AG04450 (cell line): Measurements from ENCODE around the gene PSMD2. TPM values are rescaled to one million over a fixed set of nuclear protein-coding genes. Genes with fewer than 3 reads are reported as not detected.

ENCODE experiments used
- CTCF ChIA-PET: fragments of 300-600, 350-600 bp; formaldehyde crosslinking; extraction: SDS; loops from one replicate; lab custom pipeline; 2022; ENCODE audit warnings: antibody characterized with exemption, inconsistent platforms; lab: Charles Lee
- POLR2A ChIA-PET: fragments of 350-600 bp; formaldehyde crosslinking; extraction: SDS; loops from one replicate; lab custom pipeline; 2021; ENCODE audit warnings: antibody characterized with exemption, inconsistent platforms; lab: Yijun Ruan, JAX
- DNase-seq: peaks from one replicate; pipeline ENCODE4 v3.0.0-alpha.2; 2011; ENCODE audit warnings: low read depth, low spot score
- H3K27ac ChIP-seq: one replicate; pipeline ENCODE4 v1.5.1; 2012; ENCODE audit warnings: low read depth, low read length, control low read depth
- H3K27me3 ChIP-seq: one replicate; pipeline ENCODE4 v1.6.0; 2012; ENCODE audit warnings: low read length; ENCODE audit not compliant: control insufficient read depth, insufficient read depth
- H3K4me3 ChIP-seq: 2 replicates; pipeline ENCODE4 v1.5.1; 2011; ENCODE audit warnings: mild to moderate bottlenecking, low read depth, low read length, control low read depth
- H3K9me3 ChIP-seq: 2 replicates; pipeline ENCODE4 v1.5.1; 2012; ENCODE audit warnings: low read length; ENCODE audit not compliant: control insufficient read depth, insufficient read depth
- polyA plus RNA-seq: library from polyadenylated mRNA; depleted of rRNA; stranded (reverse); fragments of >200 nt; gene quantifications from 2 replicates; pipeline ENCODE4 v1.2.3, GENCODE V29; 2011
- TF ChIP-seq, protein P1 (sequence below): IDR thresholded peaks from 2 replicates; pipeline ENCODE4 v1.5.1; 2011; ENCODE audit warnings: low read depth, low read length, control low read depth, inconsistent platforms

PSMD2 gene
- polyA plus RNA-seq, 1 experiment = 318 TPM

GRCh38 chr3:184283681-184284080 is 15.4 kb upstream of the PSMD2 start:
- H3K9me3 ChIP-seq = no peaks in the 10 kb centered on the region; the same call in 1 of the 2 replicates
- no peak overlapping the region for H3K4me3 ChIP-seq
- TF ChIP-seq, protein P1, sequence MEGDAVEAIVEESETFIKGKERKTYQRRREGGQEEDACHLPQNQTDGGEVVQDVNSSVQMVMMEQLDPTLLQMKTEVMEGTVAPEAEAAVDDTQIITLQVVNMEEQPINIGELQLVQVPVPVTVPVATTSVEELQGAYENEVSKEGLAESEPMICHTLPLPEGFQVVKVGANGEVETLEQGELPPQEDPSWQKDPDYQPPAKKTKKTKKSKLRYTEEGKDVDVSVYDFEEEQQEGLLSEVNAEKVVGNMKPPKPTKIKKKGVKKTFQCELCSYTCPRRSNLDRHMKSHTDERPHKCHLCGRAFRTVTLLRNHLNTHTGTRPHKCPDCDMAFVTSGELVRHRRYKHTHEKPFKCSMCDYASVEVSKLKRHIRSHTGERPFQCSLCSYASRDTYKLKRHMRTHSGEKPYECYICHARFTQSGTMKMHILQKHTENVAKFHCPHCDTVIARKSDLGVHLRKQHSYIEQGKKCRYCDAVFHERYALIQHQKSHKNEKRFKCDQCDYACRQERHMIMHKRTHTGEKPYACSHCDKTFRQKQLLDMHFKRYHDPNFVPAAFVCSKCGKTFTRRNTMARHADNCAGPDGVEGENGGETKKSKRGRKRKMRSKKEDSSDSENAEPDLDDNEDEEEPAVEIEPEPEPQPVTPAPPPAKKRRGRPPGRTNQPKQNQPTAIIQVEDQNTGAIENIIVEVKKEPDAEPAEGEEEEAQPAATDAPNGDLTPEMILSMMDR = no peak
- DNase-seq = no peak
- POLR2A ChIA-PET = interaction anchor here (0.6 kb wide), 1 partner anchor 104 kb away, joined by 4 read pairs; no protein-coding TSS in a partner anchor
- no peak overlapping the region for H3K27ac ChIP-seq
- CTCF ChIA-PET = interaction anchor here (0.6 to 1.0 kb wide), 2 partner anchors 34 to 381 kb away, joined by 4 to 5 read pairs; no protein-coding TSS in a partner anchor
- peaks cover 18% of the 10 kb centered on the region for H3K27me3 ChIP-seq

DNA sequence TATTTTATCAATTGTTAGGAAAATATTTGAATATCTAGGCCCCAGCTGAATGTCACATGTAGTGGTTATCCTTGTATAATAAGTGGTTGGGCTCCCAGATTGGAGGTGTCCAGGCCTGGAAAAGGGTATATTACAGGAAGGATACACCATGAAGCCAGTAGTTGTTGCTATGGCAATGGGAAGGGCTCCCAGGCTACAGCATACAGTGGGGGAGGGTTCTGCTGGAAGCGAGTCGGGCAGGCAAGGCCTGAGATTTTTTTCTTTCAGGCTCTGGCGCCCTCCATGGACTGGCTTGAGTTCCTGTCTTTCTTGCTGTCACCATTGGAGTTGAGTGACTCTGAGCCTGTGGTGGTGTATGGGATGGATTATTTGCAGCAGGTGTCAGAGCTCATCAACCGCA is 14.3 kb upstream of the PSMD2 start:
- H3K27me3 ChIP-seq = peaks cover 15% of the 10 kb centered on the region
- DNase-seq = no peak
- TF ChIP-seq, protein P1 = peak; percentile 43
- CTCF ChIA-PET = interaction anchor here (1.0 kb wide), 1 partner anchor 389 kb away, joined by 4 read pairs; no protein-coding TSS in a partner anchor
- no peak overlapping the region for H3K4me3 ChIP-seq
- no peaks in the 10 kb centered on the region; the same call in 1 of the 2 replicates for H3K9me3 ChIP-seq
- H3K27ac ChIP-seq = no peak overlapping the region
- POLR2A ChIA-PET = no interaction called here

- no peak for DNase-seq
- Histone ChIP-seq H3K27ac (no peak overlapping the region), H3K4me3 (no peak overlapping the region), H3K27me3 (peaks cover 12% of the 10 kb centered on the region), H3K9me3 (no peaks in the 10 kb centered on the region)
- TF ChIP-seq, protein P1 = peak; percentile 71
- ChIA-PET CTCF (interaction anchor here (0.6 to 2.7 kb wide), 19 partner anchors 9 to 393 kb away, joined by 3 to 31 read pairs (median 3); partner anchors contain the start of gene EEF1AKMT4), POLR2A (no interaction called here)
Observed at GRCh38 chr3:184289426-184289938, 9.6 kb upstream of the PSMD2 start.

DNA sequence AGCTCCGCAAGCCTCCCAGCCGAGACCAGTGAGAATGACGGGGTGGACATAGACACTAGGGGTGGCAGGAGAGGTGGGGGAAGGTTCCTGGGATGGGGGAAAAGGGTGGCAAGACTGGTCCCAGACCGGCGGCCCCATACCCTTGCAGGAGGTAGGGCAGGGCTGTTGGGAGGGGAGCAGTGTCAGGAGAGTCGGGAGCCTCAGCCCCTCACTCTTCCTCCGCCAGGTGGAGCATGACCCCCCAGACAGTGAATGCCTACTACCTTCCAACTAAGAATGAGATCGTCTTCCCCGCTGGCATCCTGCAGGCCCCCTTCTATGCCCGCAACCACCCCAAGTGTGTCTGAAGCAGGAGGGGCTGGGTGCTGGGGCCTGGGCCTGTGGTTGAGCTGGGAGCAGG is 8.7 kb upstream of the PSMD2 start:
- H3K9me3 ChIP-seq = no peaks in the 10 kb centered on the region
- no peak overlapping the region for H3K4me3 ChIP-seq
- POLR2A ChIA-PET = no interaction called here
- TF ChIP-seq, protein P1 = no peak
- H3K27ac ChIP-seq = no peak overlapping the region
- no peak for DNase-seq
- H3K27me3 ChIP-seq = peaks cover 16% of the 10 kb centered on the region
- CTCF ChIA-PET = interaction anchor here (0.9 to 2.7 kb wide), 2 partner anchors 64 to 394 kb away, joined by 4 to 31 read pairs; no protein-coding TSS in a partner anchor

- no peak overlapping the region for H3K27ac ChIP-seq
- no peaks in the 10 kb centered on the region for H3K9me3 ChIP-seq
- H3K4me3 ChIP-seq = no peak overlapping the region
- TF ChIP-seq, protein P1 = no peak
- peaks cover 14% of the 10 kb centered on the region for H3K27me3 ChIP-seq
- no peak for DNase-seq
- CTCF ChIA-PET = interaction anchor here (0.6 to 2.7 kb wide), 4 partner anchors 65 to 406 kb away, joined by 3 to 31 read pairs (median 4); partner anchors contain the start of gene PARL
- POLR2A ChIA-PET = no interaction called here
Observed at GRCh38 chr3:184291044-184291737, 7.8 kb upstream of the PSMD2 start.
